GM21381 (cell line): Measurements from ENCODE around the gene MICALL2.
"Not testable (repeated sequence)": the region's sequence is repeated elsewhere in the genome, so short reads cannot be mapped to it uniquely, and the experiment has no call there.

Experiments
- ATAC-seq: cut with Tn5 transposase; IDR thresholded peaks from one replicate; pipeline ENCODE4 v1.9.1; 2021; ENCODE audit warnings: mild to moderate bottlenecking, moderate library complexity; ENCODE audit not compliant: unreplicated experiment

The MICALL2 gene

GRCh38 chr7:1449501-1449900, 9.8 kb downstream of the MICALL2 start:
- no peak for ATAC-seq

GRCh38 chr7:1448958-1449357, 10.3 kb downstream of the MICALL2 start:
- no peak for ATAC-seq

GRCh38 chr7:1447551-1448244, 11.6 kb downstream of the MICALL2 start:
- no peak for ATAC-seq

- no peak for ATAC-seq
Observed at GRCh38 chr7:1447112-1447511, 12.2 kb downstream of the MICALL2 start.

GRCh38 chr7:1446620-1447032, 12.6 kb downstream of the MICALL2 start:
- no peak for ATAC-seq

GRCh38 chr7:1446026-1446425, 13.2 kb downstream of the MICALL2 start:
- not testable (repeated sequence) for ATAC-seq

- ATAC-seq, result no peak
Observed at GRCh38 chr7:1445341-1445740, 13.9 kb downstream of the MICALL2 start.

GRCh38 chr7:1444925-1445322, 14.3 kb downstream of the MICALL2 start:
- no peak for ATAC-seq

GRCh38 chr7:1444214-1444924, 14.9 kb downstream of the MICALL2 start:
- ATAC-seq, result no peak

- ATAC-seq, result not testable (repeated sequence)
Observed at GRCh38 chr7:1443587-1444200, 15.6 kb downstream of the MICALL2 start.

- no peak for ATAC-seq
Observed at GRCh38 chr7:1442355-1443124, 16.7 kb downstream of the MICALL2 start.

GRCh38 chr7:1441615-1442354, 17.5 kb downstream of the MICALL2 start:
- ATAC-seq, result no peak

GRCh38 chr7:1440620-1441019, 18.6 kb downstream of the MICALL2 start:
- ATAC-seq, result no peak

GRCh38 chr7:1439373-1440363, 19.6 kb downstream of the MICALL2 start:
- no peak for ATAC-seq

- ATAC-seq, result no peak
Observed at GRCh38 chr7:1438821-1439220, 20.4 kb downstream of the MICALL2 start.

- no peak for ATAC-seq
Observed at GRCh38 chr7:1438208-1438607, 21.1 kb downstream of the MICALL2 start.

GRCh38 chr7:1437155-1437880, 22.0 kb downstream of the MICALL2 start:
- no peak for ATAC-seq

GRCh38 chr7:1436608-1437007, 22.7 kb downstream of the MICALL2 start:
- no peak for ATAC-seq
